Inflammatory macrophage treated with lipopolysaccharide for 1 hour (primary cell): ENCODE results near the gene CNTNAP4.

Experiments
- DNase-seq, 2 donors: peaks; one replicate each; pipeline ENCODE4 v3.0.0-alpha.2; 2020 to 2022

The CNTNAP4 gene

DNA sequence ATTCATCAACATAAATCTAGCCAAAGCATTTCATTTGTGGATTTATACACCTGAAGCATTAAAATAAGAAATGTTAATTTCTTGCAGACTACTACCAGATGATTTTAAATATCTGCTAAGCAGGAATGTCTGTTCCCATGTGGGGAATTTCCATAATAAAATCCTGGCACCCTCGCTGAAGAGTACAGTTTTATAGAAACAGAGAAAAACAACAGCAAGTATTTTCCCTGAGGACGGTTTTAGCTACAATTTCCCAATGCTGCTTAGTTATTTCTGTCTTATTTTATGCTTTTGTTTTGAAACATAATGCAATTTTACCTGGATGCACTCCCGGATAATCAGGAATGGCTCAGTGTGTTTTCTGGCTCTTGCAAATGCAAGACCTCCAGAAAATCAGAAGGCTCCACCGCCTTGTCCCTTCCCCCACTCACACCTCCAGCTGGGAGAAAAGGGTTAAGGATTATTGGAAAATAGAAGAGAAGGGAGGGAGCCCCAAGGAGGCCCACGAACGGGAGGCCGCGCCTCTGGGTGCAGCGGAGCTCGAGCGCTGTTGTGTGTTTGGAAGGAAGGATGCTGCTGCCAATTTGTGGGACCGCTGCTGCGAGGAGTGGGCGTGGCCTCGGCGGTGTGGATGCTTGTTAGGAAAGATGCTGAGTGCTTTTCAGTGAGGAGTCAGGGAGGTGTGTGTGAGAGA is at the start of gene CNTNAP4:
CNTNAP4 (plus strand) TSS at position 657 of the 694 bp plus-strand sequence. CDS start 262 bp downstream, outside the sequence.
- DNase-seq = no peak

DNA sequence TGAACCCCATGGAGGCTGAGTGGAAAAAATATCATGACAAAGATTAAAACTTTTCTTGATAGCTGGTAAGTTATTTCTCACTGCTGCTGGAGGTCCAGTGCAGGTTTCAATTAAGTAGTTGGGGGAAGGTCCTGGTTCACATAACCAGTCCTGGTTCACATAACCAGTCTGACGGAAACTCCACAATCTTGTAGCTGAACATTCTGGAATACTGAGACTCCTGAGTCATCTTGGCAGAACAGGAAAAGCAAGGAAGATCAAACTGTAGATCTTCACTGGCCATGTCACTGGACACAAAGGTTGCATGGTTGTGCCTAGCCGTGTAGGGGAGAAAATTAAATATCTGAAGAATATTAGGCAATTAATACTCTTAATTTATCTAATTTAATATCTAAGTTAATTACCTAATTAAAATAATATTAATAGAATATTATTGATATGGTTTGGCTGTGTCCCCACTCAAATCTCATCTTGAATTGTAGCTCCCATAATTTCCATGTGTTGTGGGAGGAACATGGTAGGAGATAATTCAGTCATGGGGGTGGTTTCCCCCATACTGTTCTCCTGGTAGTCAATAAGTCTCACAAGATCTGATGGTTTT is 48.6 kb upstream of the CNTNAP4 start:
- no peak for DNase-seq

DNA sequence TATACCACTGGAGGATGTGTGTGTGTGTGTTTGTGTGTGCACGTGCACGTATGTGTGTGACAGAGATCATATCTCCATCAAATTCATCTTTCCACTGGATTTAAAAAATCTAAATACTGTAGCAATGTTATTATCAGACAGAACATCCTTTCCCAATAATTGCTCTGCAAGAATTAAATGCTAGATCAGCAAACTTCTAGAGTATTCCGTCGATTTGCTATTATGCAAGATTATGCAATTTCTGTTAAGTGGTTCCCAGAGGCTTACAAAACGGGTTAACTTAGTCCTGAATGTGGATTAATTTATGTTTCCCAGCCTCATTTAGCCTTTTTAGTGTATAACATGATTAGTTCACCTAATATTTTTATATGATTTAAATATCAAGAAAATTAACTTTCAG is 44.5 kb upstream of the CNTNAP4 start:
- no peak for DNase-seq

DNA sequence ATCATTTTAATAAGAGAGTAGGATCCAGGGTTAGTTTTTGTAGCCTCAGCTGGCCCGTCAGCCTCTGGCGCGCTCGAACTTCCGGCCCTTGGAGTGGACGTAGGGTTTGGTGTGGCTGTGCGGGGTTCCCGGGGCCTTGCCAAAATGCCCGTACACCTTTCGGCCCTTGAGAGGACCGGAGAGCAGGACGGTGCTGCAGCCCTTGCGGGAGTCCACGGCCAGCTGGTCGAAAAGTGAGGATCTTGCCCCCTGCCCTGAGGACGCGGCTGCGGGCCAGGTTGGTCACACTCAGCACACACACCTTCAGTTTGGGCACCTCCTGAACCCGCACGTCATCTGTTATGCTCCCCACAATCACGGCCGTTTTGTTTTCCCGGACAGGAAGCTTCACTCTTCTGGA is 42.2 kb upstream of the CNTNAP4 start:
- no peak for DNase-seq

DNA sequence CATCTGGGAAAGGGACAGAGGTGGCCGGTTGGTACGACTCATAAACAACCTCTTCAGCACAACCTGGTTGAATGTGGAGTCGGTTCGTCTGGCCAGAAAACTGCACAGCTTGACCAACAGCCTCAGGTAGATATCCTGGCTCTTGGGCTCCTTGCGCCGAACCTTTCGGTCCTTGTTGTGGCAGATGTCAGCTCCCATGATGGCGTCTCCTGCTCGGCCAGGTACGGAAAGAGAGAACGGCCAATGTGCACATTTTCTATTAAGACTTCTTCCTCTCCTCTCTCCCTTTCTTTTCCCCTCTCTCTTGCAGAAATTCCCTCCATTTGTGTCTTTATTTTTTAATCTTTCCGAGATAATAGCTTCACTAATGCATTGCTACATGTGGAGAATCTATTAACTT is 41.8 kb upstream of the CNTNAP4 start:
- DNase-seq = no peak

DNA sequence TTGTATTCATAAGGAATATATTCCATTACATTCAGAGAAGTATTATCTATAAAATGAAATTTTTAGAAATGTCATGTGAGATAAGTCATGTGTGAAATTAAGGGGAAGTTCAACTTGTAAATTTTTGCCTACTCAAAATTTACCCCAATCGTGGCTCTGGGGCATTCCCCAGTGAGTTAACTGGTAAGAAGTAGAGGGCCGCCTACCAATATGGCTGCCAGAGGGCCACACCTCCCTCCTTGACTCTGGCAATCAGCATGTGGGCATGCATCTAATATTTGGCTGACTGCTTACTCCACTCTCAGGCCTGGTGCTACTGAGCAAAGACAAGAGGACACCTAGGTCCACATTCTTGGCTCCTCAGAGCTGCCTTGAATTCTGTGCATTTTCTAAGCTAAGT is 39.7 kb upstream of the CNTNAP4 start:
- DNase-seq = no peak

DNA sequence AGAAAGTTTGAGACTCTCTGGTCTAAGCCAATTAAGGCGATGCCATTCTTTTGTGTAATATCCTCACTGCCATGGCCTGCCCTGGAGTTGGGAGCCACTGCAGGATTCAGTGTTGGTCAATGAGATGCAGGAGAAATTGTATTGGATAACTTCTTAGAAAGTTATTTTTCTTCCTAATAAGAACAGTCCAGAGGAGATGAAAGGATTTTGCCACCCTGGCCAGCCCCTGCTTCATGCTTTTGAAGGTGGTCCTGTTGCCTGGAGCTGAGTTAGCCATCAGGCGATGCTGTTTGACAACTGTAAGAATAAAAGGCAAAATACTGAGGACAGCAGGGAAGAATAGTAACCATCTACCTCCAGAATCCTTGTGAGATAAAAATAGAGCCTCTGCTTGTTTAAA is 35.4 kb upstream of the CNTNAP4 start:
- no peak for DNase-seq

DNA sequence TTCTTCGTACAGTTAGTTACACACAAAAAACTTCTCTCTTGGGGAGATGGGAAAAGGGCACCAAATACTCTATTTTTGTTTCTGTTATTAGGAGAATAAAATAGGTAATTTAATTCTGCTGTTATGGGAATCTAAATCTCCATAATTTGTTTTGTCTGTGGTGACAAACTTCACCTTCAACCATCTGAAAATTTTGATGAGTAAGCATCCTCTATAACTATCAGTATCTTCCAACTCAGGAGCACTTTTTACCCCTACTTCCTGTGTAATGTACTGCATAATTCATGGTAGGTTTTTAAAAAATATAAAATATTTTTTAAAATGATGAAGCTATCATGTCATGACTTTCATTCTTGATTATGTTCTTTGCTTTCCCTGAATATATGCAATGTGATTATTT is 33.6 kb upstream of the CNTNAP4 start:
- DNase-seq = no peak

DNA sequence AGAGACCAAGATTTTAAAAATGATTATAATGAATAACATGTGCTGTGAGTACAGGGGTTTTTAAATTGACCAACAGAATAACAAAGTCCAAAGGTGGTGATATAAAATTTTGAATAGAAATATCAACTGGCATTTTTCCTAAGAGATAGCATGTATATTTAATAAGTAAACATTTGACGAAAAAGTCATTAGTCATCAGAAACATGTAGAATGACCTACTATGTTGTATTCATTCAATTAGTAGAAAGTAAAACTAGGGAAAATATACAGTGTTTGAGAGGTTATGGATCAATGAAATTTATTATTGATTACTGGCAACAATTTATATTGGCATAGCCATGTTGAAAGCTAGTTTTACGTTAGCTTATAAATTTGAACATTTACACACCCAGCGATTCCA is 30.6 kb upstream of the CNTNAP4 start:
- DNase-seq = no peak

DNA sequence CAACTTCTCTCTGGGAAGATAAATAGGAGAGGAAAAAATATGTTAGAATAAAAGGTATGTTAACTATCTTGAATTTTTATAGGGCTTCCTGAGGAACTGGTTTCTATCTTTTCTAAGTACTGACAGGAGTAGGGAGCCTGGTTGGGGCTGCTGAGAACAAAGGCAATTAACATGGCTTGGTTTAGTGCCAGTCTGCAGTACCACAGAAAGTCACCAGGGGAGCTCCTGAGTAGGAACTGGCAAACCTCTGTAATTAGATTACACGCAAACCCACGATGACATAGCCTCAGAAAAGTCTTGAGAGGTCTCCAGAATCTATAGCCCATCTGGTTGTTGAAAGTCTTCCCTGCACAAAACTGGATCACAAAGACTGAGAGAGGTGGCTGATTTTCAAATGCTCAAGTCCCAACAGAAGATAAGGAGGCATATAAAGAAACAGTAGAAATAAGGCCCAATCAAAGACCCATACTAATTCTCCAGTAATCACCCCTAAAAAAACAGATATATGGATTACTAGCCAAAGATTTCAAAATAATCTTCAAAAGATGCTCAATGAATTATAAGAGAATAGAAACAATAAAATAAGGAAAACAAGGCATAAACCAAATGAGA is 11.7 kb upstream of the CNTNAP4 start:
- DNase-seq = peak in 1 of 2 donors; percentile 18

DNA sequence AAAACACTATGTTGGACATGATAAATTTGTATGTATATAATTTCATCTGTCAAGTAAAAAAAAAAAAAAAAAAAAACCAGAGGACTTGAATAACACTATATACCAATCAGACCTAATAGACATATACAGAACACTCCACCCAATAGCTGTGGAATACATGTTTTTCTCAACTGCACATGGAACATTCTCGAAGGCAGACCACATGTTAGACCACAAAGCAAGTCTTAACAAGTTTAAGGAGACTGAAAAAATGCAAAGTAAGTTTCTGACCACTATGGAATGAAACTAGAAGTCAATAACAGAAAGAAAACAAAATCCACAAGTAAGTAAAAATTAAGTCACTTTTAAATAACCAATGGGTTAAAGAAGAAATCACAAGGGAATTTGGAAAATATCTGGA is 8.4 kb upstream of the CNTNAP4 start:
- no peak for DNase-seq

DNA sequence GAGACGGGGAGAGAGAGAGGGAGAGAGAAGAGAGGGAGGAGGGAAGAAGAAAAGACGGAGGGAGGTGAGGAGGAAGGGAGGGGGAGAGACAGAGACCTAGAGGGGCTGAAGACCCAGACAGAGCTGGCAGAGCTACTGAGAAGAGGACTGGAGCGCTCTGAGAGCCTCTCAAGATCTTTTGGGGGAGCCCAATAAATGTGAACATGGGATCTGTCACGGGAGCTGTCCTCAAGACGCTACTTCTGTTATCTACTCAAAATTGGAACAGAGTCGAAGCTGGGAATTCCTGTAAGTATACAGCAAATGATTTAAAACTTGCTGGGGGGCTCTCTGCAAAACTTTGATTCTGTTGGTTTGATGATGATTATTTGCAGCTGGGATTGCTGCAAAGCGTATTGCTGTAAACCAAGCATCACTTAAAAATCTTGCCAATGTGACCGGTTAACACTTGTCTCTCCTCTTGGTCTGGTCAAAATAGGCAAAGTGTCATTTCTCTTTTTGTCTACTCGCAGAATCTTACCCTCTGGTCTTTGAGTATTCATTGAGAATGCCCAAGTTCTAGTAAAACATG is 344 bp downstream of the CNTNAP4 start:
- DNase-seq = no peak

DNA sequence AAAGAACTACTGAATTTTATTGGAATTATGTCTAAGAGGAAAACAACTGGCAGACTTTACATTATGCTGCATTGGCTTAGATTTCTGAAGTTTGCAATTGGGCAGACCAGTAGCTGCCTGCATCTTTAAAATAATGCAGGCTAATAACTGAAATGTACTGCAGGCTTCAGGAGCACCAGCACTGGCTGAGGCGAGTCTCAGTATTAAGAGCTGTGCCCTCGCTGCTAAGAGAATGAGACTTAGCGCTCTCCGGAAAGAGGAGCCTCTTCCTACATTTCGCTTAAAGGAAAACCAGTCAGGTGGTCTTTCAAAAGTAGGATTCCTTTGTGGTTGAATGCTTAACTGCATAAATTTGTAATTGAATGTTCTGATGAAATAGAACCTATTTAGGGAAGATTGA is 885 bp downstream of the CNTNAP4 start:
- DNase-seq = no peak

DNA sequence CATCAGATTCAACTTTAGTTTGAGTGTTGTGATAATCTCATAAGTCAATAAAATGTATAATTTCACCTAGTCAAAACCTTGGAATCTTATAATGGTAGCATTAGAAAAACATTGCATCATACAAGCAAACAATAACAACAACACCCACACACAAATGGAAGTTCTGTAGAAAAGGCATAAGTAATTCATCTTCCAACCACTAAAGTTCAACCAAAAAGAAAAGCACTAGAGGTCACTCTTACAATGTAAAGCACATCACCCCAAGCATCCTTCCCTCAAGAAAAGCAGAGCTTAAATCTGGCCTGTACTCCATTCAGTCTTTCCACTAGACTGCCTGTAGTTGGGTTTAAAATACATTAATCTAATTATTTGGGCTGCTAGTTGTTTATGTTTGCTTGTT is 1.8 kb downstream of the CNTNAP4 start:
- no peak for DNase-seq

DNA sequence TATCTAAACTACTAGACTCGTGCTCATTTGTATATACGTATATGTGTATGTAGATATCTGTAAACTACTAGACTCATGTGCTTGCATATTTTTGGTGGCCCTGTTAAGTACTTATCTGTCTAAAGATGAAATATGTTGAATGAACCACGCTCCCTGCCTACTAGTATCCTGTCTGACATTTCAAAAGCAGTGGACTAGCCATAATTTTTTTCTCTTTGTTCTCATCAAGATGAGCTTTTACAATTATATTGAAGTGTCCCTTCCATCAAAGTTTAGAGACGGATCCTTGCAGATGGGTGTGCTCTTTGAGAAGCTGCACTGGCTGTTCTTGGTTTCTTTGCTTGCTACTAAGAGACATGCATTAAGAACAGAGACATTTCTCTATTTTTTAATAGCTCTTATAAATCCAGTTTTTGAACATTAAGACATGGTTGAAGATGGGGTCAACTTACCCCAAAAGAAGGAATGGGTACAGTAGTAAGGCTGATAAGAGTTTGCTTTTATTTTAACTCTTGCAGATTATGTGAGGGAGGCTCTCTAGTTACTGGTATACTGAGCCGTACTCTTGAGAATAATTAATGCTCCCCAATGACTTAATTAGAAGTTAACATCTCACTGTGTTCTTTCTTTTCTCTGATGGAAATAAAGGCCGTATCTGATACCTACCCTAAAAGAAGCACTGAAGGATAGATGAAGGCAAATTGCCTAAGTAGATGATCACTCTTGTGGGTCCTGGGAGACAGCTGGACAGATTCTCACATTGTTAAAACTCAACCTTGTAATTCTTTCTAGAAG is 3.4 kb downstream of the CNTNAP4 start:
- no peak for DNase-seq

DNA sequence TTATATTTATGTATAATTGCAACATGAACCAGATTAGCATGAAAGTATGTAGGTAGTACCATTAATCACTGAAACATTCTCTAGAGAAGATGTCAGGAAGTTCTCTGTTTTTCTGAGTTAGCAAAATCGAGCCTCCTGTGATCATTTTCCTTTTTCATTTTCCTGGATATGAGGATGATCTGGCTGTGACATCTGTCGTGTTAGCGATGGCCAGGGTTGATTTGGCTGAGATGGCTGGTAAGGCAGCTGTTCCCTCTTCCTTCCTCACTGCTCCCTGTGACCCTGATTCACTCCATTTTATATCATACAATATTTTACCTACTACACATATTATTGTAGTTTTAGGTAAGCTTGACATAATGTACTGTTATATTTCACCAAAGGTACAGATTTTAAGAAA is 10.3 kb downstream of the CNTNAP4 start:
- no peak for DNase-seq

DNA sequence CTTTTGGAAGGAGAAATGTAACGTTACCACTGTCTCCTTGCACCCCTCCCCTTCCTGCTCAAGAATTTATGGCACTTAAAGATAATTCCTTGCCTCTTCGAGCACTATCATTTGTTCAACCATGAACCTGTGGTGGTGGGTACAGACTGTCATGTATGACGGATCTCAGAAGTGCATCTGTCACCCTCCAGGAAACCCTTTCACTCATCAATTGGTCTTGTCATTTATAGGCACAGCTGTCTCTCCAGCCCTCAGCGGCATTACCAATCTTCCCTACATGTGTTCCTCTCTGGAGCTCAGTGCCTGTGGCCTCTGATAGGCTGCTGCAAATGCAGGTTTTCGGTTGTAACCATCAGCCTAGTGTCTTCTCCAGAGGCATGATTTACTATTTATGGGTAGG is 15.0 kb downstream of the CNTNAP4 start:
- no peak for DNase-seq

DNA sequence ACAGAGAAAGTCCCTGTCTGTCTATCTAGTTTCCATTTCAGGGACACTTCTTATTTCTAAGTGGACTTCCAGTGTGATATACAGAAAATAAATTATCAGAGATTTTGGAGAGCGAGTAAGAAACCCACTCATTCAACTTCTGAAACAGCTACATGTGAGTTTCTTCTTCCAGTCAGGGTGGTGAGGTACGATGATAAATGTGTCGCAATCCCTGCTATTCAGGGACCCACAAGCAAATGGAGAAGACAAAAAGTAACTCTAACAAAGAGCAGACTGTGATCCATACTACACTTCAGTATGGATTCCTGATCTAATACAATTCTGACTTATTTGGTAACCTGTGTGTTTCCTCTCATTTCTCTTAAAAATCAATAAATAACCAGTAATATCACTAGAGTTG is 16.8 kb downstream of the CNTNAP4 start:
- no peak for DNase-seq

DNA sequence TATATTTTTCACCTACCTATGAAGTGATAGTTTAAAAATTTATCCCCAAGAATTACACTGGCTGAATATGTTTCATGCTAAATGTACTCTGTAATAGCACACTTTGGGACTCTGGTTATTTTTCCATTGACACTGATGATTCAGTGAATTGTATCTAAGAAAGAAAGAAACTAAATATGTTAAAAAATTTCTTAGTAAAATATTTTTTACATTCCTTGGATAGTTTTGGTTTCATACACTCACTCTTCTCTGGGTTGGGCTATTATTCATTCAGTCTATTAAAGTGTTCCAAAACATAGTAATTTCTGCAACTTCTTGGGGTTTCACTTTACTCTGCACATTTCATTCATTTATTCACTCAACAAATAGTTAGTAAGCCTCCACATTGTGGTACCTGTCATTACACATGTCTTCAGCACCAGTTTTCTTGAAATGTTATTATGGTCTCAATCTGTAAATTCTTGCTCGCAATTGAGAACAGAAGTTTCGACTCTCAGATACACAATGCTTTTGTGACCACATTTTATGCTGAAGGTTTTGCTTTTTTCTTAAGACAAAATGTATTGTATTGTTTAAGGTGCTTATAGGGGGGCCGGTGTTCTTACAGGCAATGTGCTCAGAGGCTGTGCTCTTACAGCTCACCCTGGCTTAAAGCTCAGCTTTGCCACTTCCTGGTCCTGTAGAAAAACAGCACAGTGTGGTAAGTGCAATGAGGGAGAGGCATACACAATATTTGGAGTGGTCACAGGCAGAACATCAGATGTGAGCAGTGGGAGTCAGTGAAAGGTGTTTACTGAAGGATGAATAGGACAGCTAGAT is 17.4 kb downstream of the CNTNAP4 start:
- DNase-seq = no peak

DNA sequence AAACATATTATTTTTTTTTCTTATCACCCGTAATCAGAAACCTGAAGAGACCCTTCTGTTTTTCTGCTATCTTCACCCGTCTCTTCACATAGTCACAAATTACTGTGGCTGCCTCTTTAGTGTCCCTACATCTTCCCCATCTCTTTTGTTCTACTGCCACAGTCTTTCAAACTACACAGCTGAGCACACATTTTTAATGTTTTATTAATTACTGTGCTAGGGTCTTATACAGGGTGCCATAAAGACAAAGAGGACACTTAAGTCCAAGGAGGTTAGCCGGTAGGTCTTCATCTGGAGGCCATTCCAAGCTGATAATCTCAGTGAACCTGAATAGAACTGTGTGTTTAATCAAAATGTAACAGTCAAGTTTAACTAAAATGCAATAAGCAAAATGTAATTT is 20.7 kb downstream of the CNTNAP4 start:
- DNase-seq = no peak

DNA sequence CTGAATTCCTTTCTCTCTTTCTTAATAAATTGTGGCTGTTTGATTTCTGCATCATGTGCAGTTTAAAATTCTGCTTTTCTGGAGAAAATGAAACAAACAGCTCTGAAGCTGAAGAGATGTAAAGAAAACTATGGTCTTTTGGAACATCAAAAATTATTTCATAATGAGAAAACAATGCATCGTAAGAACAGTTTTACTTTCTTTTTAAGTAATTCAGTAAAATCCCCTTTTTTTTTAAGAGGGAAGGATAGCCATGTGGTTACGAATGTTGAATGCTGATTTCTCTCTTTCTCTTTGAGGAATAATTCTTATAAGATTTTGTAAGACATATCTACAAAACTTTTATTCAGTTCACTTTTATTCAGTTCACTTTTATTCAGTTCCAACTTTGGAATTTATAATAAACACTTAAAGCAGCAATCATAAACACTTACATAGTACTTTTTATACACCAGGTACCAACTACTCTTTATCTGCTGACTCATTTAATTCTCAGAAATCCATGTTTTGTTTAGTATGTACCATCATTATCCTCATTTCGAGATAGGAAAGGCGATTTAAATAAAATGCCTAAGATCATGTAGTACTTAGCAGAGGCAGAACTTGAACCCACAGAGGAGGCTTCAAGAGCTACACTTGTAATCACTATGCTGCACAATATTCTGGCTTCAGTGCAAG is 26.6 kb downstream of the CNTNAP4 start:
- DNase-seq = no peak
